Fibroblast of upper back skin (primary cell): ENCODE measurements around the gene UFC1.

Source experiments
- DNase-seq: peaks from one replicate; pipeline ENCODE4 v3.0.0-alpha.2; 2013

UFC1 gene

GRCh38 chr1:161137881-161138280 lies 15.9 kb upstream of the UFC1 start:
- no peak for DNase-seq

GRCh38 chr1:161138431-161138830 lies 15.3 kb upstream of the UFC1 start:
- no peak for DNase-seq

- DNase-seq, result peak; percentile 45
Measured at GRCh38 chr1:161139766-161140165, 14.0 kb upstream of the UFC1 start.

GRCh38 chr1:161140755-161141400 lies 12.9 kb upstream of the UFC1 start:
- DNase-seq, result no peak

DNA sequence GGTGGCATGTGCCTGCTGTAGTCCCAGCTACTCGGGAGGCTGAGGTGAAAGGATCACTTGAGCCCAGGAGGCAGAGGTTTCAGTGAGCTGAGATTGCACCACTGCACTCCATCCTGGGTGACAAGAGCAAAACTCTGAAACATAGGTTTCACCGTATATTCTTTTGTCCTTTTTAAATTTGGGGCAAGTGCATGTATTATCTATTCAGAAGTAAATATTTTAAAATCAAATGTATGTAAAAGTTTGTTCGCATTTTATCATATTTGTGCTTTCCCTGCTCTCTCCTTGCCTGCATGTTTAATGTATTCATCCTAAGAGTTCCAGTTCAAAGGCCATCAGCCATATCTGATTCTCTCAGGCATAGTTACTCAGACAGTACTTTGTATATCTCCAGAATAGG lies 7.9 kb upstream of the UFC1 start:
- no peak for DNase-seq

DNA sequence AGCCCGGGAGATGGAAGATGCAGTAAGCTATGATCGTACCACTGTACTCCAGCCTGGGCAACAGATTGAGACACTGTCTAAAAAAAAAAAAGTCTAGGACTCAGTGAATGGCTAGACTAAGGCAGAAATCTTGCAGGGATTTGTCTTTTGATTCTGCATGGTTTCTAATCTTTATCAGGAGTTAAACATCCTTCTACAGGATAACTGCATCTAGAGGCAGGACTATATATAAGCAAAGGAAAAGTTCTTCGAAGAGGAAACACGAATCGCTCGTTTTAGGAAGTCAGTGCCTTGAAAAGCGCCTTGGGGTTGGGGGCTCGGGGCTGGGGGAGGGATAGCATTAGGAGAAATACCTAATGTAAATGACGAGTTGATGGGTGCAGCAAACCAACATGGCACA lies 602 bp upstream of the UFC1 start:
- no peak for DNase-seq

- no peak for DNase-seq
Measured at GRCh38 chr1:161157867-161158266, 4.1 kb downstream of the UFC1 start.

DNA sequence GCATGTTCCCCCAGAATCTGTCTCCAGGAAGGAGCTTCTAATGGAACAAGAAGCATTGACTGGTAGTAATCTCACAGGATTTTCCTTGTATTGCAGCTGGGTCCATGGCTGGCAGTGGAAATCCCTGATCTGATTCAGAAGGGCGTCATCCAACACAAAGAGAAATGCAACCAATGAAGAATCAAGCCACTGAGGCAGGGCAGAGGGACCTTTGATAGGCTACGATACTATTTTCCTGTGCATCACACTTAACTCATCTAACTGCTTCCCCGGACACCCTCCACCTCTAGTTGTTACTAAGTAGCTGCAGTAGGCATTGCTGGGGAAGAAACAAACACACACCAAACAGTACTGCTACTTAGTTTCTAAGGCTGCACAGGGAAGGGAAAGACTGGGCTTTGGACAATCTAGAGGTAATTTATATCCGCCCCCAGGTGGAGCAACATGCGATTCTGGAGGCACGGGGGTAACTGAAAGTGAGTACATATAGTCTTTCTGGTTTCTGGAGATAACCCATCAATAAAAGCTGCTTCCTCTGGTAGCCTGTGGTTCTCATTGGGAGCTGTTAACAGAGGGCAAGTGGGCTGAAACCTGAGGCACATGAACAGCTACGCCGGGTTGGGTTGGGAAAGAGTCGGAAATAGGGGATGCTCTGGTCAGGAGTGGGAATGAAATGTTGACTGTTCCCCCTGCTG lies 4.7 kb downstream of the UFC1 start:
- no peak for DNase-seq

DNA sequence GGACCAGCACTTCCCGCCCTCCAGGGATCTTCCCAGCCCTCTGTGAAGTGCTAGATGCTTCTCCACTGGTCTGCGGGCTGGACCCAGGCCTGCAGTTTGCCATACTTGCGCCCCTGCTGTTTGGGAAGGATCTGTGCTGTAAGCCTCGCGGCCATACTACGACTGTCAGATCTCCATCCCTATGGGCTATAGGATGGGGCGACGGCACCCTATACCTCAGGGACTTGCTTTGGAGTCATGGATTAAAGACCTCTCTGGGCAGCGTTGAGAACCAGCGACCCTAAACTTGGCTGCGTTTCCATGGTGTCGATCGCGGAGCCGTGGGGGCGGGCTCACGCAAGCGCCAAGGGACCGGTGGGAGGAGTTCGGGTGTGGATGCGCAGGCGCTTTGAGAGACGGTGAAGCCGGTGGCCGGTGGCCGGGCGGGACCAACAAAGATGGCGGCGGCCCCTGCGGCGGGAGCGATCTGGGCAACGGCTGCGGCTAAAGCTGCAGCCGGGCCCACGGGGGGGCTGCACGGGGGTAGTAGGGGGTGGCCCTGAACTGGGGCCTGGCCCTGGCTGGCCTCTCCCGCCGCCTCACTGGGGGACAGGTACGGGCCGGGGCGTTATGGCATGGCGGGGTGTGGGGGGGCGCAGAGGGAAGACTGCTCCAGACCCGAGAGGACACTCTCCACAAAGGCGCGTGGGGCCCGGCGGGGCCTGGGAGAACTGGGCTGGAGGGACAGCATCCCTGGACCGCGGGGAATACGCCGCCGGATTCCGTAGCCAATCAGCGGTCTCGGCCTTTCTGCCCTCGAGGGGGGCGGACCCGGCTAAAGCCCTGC lies 5.5 kb downstream of the UFC1 start, which contains the start of gene USP21:
Gene USP21, plus strand, starts transcription at position 414 of the 826 bp plus-strand sequence. CDS start 1,141 bp downstream, outside the sequence.
- peak; percentile 88 for DNase-seq

- no peak for DNase-seq
Measured at GRCh38 chr1:161159913-161160243, 6.1 kb downstream of the UFC1 start.

- no peak for DNase-seq
Measured at GRCh38 chr1:161160671-161161145, 6.9 kb downstream of the UFC1 start.

DNA sequence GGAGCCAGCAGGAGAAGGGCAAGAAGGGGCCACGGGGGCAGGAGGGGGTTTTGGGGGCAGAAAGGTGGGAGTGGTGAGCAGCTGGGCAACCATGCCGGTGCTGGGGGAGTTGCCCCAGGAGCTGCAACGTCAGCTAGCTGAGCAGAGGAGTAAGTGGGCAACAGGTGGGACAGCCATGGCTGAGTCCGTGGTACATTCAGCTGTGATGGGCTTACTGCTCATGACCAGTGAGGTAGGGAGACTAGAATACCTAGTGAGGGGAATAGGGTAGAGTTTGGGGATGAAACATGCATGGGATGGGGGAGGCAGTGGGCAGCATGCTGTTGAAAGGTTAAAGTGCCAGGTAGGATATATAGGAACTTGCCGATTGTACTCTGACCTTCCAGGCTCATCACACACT lies 7.9 kb downstream of the UFC1 start:
- no peak for DNase-seq

DNA sequence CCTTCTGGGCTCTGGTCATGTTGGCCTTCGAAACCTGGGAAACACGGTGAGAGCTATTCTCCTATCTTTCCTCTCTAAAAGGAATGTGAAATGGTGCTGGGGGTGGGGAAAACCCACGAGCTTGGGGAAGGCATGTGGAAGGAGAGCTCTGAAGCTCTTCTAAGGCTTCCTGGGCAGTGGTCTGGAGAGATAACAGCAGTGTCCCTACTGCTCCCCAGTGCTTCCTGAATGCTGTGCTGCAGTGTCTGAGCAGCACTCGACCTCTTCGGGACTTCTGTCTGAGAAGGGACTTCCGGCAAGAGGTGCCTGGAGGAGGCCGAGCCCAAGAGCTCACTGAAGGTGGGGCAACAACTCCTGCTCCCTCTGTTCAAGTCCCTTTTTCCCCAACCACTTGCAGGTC lies 8.3 kb downstream of the UFC1 start:
- no peak for DNase-seq

GRCh38 chr1:161162806-161163205 lies 9.0 kb downstream of the UFC1 start:
- DNase-seq, result no peak

DNA sequence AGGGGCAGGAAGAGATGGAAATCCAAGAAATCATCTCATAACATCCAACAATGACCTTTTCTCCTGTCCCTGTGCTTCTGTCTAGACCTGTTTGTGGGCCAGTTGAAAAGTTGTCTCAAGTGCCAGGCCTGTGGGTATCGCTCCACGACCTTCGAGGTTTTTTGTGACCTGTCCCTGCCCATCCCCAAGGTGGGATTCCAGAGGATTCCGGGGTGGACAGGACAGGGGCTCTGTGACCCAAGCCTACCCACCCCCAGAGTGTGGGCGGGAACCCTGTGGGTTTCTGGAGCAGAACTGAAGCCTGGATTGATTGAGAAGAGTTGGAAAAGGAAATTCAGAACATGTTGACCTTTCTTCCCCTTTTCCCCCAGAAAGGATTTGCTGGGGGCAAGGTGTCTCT lies 10.0 kb downstream of the UFC1 start:
- no peak for DNase-seq

- no peak for DNase-seq
Measured at GRCh38 chr1:161164901-161165610, 11.3 kb downstream of the UFC1 start.

DNA sequence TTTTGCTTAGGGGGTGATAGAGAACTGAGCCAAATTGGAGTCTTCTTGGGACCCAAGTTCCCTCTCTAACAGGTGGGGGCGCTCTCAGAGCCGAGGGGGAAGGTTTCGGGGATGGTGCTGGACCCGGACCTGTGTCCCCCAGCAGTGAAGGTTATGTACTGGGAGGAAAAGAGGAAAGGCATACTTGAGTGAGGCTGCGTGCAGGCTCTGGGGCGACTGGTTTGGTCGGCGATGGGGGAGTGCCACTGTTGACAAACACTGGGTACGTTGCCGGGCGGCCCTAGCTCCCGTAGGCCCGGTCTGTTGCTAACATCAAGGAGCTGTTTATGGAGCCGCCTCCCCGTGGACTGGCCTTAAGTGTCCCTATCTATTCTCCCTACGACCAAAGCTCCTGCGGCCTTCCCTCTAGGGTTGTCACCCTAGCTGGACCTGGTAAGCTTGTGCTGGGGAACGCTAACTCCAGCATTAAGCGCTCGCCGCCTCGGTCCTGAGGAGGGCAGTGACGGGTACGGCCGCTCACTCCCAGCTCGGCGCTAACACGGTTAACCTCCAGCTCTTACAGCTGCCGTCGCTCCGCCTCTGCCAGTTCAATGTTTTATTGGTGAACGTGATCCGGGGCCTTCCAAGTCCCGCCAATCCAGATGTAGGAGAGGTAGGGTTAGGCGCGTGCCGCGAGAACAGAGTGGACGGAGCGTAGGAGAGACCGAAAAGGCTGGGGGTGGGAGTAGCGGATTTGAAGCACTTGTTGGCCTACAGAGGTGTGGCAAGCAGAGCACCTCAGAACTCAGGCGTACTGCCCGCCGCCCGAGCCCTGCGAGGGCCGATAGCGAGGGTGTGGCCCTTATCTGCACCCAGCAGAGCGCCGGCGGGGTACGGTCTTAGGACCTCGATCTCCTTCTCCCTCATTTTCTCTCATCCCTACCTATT lies 12.2 kb downstream of the UFC1 start, which contains the start of gene PPOX:
Gene PPOX, plus strand, starts transcription at position 685 of the 927 bp plus-strand sequence. CDS start 422 bp downstream, outside the sequence.
- DNase-seq, result peak; percentile 97

GRCh38 chr1:161166669-161167548 lies 13.1 kb downstream of the UFC1 start:
- no peak for DNase-seq

DNA sequence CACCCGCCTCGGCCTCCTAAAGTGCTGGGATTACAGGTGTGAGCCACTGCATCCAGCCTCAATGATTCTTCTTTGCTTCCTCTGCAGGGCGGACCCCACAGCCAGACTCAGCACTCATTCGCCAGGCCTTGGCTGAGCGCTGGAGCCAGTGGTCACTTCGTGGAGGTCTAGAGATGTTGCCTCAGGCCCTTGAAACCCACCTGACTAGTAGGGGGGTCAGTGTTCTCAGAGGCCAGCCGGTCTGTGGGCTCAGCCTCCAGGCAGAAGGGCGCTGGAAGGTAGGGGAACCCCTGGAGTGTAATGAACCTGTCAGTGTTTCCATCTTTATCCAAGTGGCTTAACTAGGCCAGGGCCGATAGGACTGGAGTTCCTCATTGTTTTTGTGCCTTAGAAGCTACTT lies 15.1 kb downstream of the UFC1 start:
- DNase-seq, result no peak

- no peak for DNase-seq
Measured at GRCh38 chr1:161171191-161171590, 17.4 kb downstream of the UFC1 start.

- no peak for DNase-seq
Measured at GRCh38 chr1:161171696-161172095, 17.9 kb downstream of the UFC1 start.
